K562 (cell line): ENCODE data around the gene XPO6. TPM values are rescaled to one million over a fixed set of nuclear protein-coding genes. Genes with fewer than 3 reads are reported as not detected.

Source experiments
- ATAC-seq: fragments of 200-7000 bp; cut with Tn5 transposase; 3 replicates; pipeline ENCODE4 v1.9.1; 2020; ENCODE audit warnings: moderate library complexity
- BruUV-seq: library from RNA; stranded (reverse); fragments of 400-500 nt; replicated peaks from 2 replicates; lab custom pipeline; 2021; lab: Mats Ljungman, UMichigan
- CTCF ChIA-PET: fragments of 300-600 bp; formaldehyde crosslinking; extraction: SDS; loops from one replicate; lab custom pipeline; 2021; ENCODE audit warnings: low intra/inter-chr PET ratio; lab: Yijun Ruan, JAX
- POLR2A ChIA-PET: fragments of 300-600, 350-650 bp; sonication (Branson Sonifier 250); formaldehyde crosslinking; extraction: SDS; loops from one replicate; lab custom pipeline; 2021; ENCODE audit warnings: antibody characterized with exemption, inconsistent platforms; lab: Yijun Ruan, JAX
- DNase-seq, 4 experiments: peaks; one replicate each; pipeline versions ENCODE4 v3.0.0 to v3.0.0-alpha.2; 2011 to 2018; ENCODE audit warnings: low spot score in 3 of 4, mixed read lengths in 3 of 4; ENCODE audit errors: extremely low read depth in 1 of 4
- FAIRE-seq: peaks from 2 replicates; lab custom pipeline; 2011; peaks lifted over from hg19 to GRCh38; lab: Jason Lieb, UNC
- H2AFZ ChIP-seq: 2 replicates; pipeline ENCODE4 v1.6.0; 2011; ENCODE audit warnings: low read depth, low read length, control low read depth, inconsistent platforms
- H3K27ac ChIP-seq: fragments of 200-600 bp; 3 replicates; pipeline ENCODE4 v1.8.0; 2011; ENCODE audit warnings: low read depth, mild to moderate bottlenecking, control low read depth, inconsistent platforms, low read length, moderate library complexity, mixed read lengths; ENCODE audit errors: extremely low read depth
- H3K27me3 ChIP-seq, 2 experiments: fragments of 300-600 bp in 1 of 2; 2 replicates in 1 of 2; 3 replicates in 1 of 2; pipeline versions ENCODE4 v1.6.0 to v1.8.0; 2011; ENCODE audit warnings: inconsistent platforms in 2 of 2, low read length in 2 of 2, mild to moderate bottlenecking in 1 of 2, mixed read lengths in 1 of 2, moderate library complexity in 1 of 2; ENCODE audit not compliant: control insufficient read depth in 2 of 2, insufficient read depth in 2 of 2
- H3K36me3 ChIP-seq: fragments of 300-600 bp; 3 replicates; pipeline ENCODE4 v1.8.0; 2011; ENCODE audit warnings: mild to moderate bottlenecking, low read length, inconsistent platforms; ENCODE audit not compliant: control insufficient read depth, insufficient read depth
- H3K4me1 ChIP-seq, 2 experiments: fragments of 200-600 bp in 1 of 2; replicated peaks in 1 of 2; 2 replicates in 1 of 2; 3 replicates in 1 of 2; pipeline versions ENCODE4 v1.5.1 to v1.8.0; 2011; ENCODE audit warnings: inconsistent platforms in 2 of 2, low read length in 2 of 2, mild to moderate bottlenecking in 1 of 2, mixed read lengths in 1 of 2, moderate library complexity in 1 of 2; ENCODE audit not compliant: control insufficient read depth in 2 of 2, insufficient read depth in 2 of 2
- H3K4me2 ChIP-seq: 2 replicates; pipeline ENCODE4 v1.6.1; 2011; ENCODE audit warnings: low read length, control low read depth, inconsistent platforms, mixed read lengths; ENCODE audit not compliant: insufficient read depth
- H3K4me3 ChIP-seq: fragments of 200-600 bp; sonication (generic), shearing (Covaris generic); 2 replicates; pipeline ENCODE4 v1.5.1; 2016; ENCODE audit warnings: control low read depth, inconsistent platforms
- H3K79me2 ChIP-seq: fragments of 200-600 bp; 3 replicates; pipeline ENCODE4 v1.8.0; 2011; ENCODE audit warnings: low read length, inconsistent platforms; ENCODE audit not compliant: control insufficient read depth, insufficient read depth
- H3K9ac ChIP-seq, 2 experiments: 2 replicates each; pipeline versions ENCODE4 v1.6.0 to v1.6.1; 2011; ENCODE audit warnings: low read depth in 2 of 2, low read length in 2 of 2, control low read depth in 1 of 2, inconsistent platforms in 1 of 2, mild to moderate bottlenecking in 1 of 2, mixed read lengths in 1 of 2; ENCODE audit not compliant: insufficient read depth in 1 of 2
- H3K9me1 ChIP-seq: one replicate; pipeline ENCODE4 v1.6.0; 2011; ENCODE audit warnings: inconsistent platforms, mild to moderate bottlenecking, low read length, moderate library complexity; ENCODE audit not compliant: control insufficient read depth, insufficient read depth
- H3K9me3 ChIP-seq: replicated peaks from 2 replicates; pipeline ENCODE4 v1.5.1; 2011; ENCODE audit warnings: low read depth, low read length, inconsistent platforms; ENCODE audit not compliant: control insufficient read depth, insufficient read depth
- H4K20me1 ChIP-seq: replicated peaks from 2 replicates; pipeline ENCODE4 v1.6.1; 2011; ENCODE audit warnings: low read length, inconsistent platforms, mixed read lengths; ENCODE audit not compliant: control insufficient read depth, insufficient read depth
- CHD4 ChIP-seq: fragments of 200-600 bp; sonication (generic); IDR thresholded peaks from 3 replicates; pipeline ENCODE4 v1.6.1; 2012; ENCODE audit warnings: low read depth, mild to moderate bottlenecking, mixed read lengths, low read length, inconsistent platforms; ENCODE audit not compliant: insufficient read depth, insufficient replicate concordance, poor library complexity, severe bottlenecking
- DPF2 ChIP-seq: fragments of 450-650 bp; IDR thresholded peaks from 2 replicates; pipeline ENCODE4 v1.6.1; 2016
- JUND ChIP-seq, 2 experiments: IDR thresholded peaks; 2 replicates in 1 of 2; 3 replicates in 1 of 2; pipeline ENCODE4 v1.6.1; 2011; ENCODE audit warnings: borderline replicate concordance in 2 of 2, low read depth in 2 of 2, low read length in 2 of 2, improper control_type of control experiment in 1 of 2, missing biosample characterization in 1 of 2, missing genetic modification characterization in 1 of 2, missing genetic modification reagents in 1 of 2
- MAFK ChIP-seq: IDR thresholded peaks from 2 replicates; pipeline ENCODE4 v1.6.1; 2011; ENCODE audit warnings: low read length, improper control_type of control experiment
- MED1 ChIP-seq: sonication (generic); formaldehyde crosslinking; IDR thresholded peaks from 2 replicates; pipeline ENCODE4 v1.8.1; 2023; ENCODE audit warnings: missing genetic modification reagents, borderline replicate concordance
- NFATC3 ChIP-seq: fragments of 450-650 bp; IDR thresholded peaks from 2 replicates; pipeline ENCODE4 v1.6.1; 2017; ENCODE audit warnings: mild to moderate bottlenecking
- PHF21A ChIP-seq: fragments of 450-650 bp; IDR thresholded peaks from 2 replicates; pipeline ENCODE4 v1.6.1; 2017; ENCODE audit warnings: low read depth, borderline replicate concordance
- RAD51 ChIP-seq: fragments of 450-650 bp; IDR thresholded peaks from 2 replicates; pipeline ENCODE4 v1.7.1; 2016; ENCODE audit warnings: low read depth, mild to moderate bottlenecking, borderline replicate concordance
- SOX6 ChIP-seq: fragments of 450-650 bp; IDR thresholded peaks from 2 replicates; pipeline ENCODE4 v1.6.1; 2014; ENCODE audit warnings: mild to moderate bottlenecking
- ZBTB7A ChIP-seq: IDR thresholded peaks from 2 replicates; pipeline ENCODE4 v1.6.1; 2011; ENCODE audit warnings: low read depth, mild to moderate bottlenecking, low read length, moderate library complexity, borderline replicate concordance; ENCODE audit not compliant: control insufficient read depth
- WGBS: fragments of 100-300 bp; shearing (Covaris generic); methylation state at CpG from one replicate; pipeline ENCODE4 v1.1.6; 2016; ENCODE audit warnings: low coverage, mixed read lengths; ENCODE audit not compliant: insufficient coverage; ENCODE audit errors: missing lambda C conversion rate; 5-methylcytosine and 5-hydroxymethylcytosine counted together
- in situ Hi-C: fragments of 300-500 bp; cut with MboI; formaldehyde crosslinking; loops from 4 replicates; pipeline ENCODE4 v1.15.0; 2018; ENCODE audit warnings: inconsistent platforms, mixed read lengths
- intact Hi-C: fragments of 100-400 bp; cut with micrococcal nuclease; formaldehyde crosslinking; loops from 2 replicates; pipeline ENCODE4 v1.14.2; 2022
- polyA plus RNA-seq, 8 experiments: library from polyadenylated mRNA; depleted of rRNA in 4 of 8; stranded (reverse) in 5 of 8; unstranded in 3 of 8; fragments of >200 nt; fragmentation: Nextera tagmentation in 2 of 8; fragmentation: Illumina TruSeq in 1 of 8; extraction: Ambion mirVana in 2 of 8; extraction: Trizol in 1 of 8; gene quantifications; 2 replicates each; pipeline versions ENCODE4 v1.2.1 to v1.2.3, GENCODE V29; 2011 to 2014; ENCODE audit warnings: inconsistent platforms in 1 of 8, missing spikeins in 1 of 8
- total RNA-seq, 7 experiments: library from RNA; depleted of rRNA in 6 of 7; stranded (reverse); fragments of >200 nt in 6 of 7; fragmentation: Illumina TruSeq in 2 of 7; extraction: Trizol in 2 of 7; gene quantifications; 2 replicates each; pipeline versions ENCODE4 v1.2.1 to v1.2.3, GENCODE V29; 2011 to 2021; ENCODE audit warnings: low replicate concordance in 1 of 7
- TF ChIP-seq, protein P1 (sequence below): IDR thresholded peaks from 2 replicates; pipeline ENCODE4 v1.6.1; 2014; ENCODE audit warnings: antibody characterized with exemption
- TF ChIP-seq, protein P2 (sequence below): sonication (generic); IDR thresholded peaks from 2 replicates; pipeline ENCODE4 v1.6.1; 2016
- TF ChIP-seq, protein P3 (sequence below): fragments of 450-650 bp; formaldehyde crosslinking; IDR thresholded peaks from 2 replicates; pipeline ENCODE4 v1.4.0; 2020; ENCODE audit warnings: mild to moderate bottlenecking
- TF ChIP-seq, protein P4 (sequence below): sonication (generic); formaldehyde crosslinking; IDR thresholded peaks from 2 replicates; pipeline ENCODE4 v1.8.0; 2022; ENCODE audit warnings: mild to moderate bottlenecking, missing genetic modification reagents, borderline replicate concordance

Gene XPO6
- total and polyA plus RNA-seq, 9 of the 15 experiments (the other 6 are each of a cell fraction or from before 2014, with no cell fraction given): 11.2 to 196 (median 119) TPM

DNA sequence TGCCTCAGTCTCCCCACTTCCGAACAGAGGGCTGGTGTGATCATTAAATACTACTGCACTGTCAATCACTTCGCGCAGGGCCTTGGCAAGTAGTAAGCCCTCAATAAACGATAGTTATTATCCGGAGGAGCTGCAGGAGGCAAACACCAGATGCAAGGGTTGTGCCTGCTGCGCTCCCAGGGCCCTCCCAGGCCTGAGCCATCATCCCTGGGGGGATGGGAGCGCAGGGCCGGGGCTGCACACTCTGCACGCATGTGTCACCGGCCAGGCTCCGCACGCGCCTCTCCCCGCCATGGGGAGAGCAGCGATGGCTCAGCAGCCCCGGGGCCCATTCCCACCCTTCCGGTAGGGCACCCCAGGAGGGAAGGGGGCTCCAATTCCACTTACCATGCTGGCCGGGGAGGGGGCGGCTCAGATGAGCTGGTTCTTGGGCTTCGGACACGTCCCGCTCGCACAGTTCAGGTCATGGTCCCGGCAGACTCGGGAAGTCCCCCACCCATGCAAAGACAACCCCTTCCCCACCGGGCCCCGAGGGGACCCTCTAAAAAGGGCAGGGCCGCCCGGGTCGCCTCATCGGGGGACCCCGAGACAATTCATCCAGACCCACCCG lies 681 bp downstream of the XPO6 start (continued):
- TF ChIP-seq JUND (IDR thresholded peaks at IDR 0.05; ENCODE audit: borderline replicate concordance, low read depth, low read length): peak; percentile 9; the same call in 1 of the 2 replicates
- TF ChIP-seq JUND (tag; IDR thresholded peaks at IDR 0.05; ENCODE audit: borderline replicate concordance, low read depth, low read length): 0 out of 3 replicates have a peak, but pooled peaks have one; percentile 24
- TF ChIP-seq, all 486 proteins: peak for 63

DNA sequence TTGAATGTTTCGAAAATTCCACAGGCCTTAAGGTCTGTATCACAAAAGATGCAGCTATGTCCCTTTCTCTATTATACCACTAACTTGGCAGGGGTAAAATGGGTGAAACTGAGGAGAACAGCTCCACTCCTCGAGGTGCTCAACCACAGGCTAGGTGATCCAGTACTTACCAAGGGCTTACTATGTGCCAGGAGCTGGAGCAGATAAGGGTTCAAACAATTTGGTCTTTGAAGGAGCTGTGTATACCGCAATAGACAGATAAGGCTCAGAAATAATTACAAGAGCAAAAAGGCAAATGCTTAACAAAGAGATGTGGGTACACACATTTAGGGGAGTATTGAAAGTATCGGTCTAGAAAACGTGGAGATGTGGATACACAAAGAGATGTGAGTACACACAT lies 1.5 kb downstream of the XPO6 start:
- Histone ChIP-seq H3K9me3 (no peaks in the 10 kb centered on the region), H3K36me3 (peaks cover 52% of the 10 kb centered on the region), H3K9ac (peak overlapping the region; percentile 91 to 97), H3K79me2 (peaks cover 64% of the 10 kb centered on the region), H4K20me1 (peaks cover 20% of the 10 kb centered on the region), H3K27ac (peak overlapping the region; percentile 89), H3K27me3 (no peaks in the 10 kb centered on the region), H2AFZ (no peak overlapping the region), H3K4me1 (peaks cover 12 to 24% of the 10 kb centered on the region in 2 experiments; a peak in 4 of 5 replicates), H3K9me1 (no peaks in the 10 kb centered on the region), H3K4me3 (peak overlapping the region; percentile 86), H3K4me2 (peak overlapping the region; percentile 88)
- TSS peak; percentile 50 for BruUV-seq
- POLR2A ChIA-PET: interaction anchor here (0.8 to 2.6 kb wide), 10 partner anchors 8 to 54 kb away, joined by 3 to 10 read pairs (median 4); no protein-coding TSS in a partner anchor
- FAIRE-seq (peak; percentile 60), DNase-seq (peak in 2 of 4 experiments; percentile 22 to 55), ATAC-seq (peak; percentile 49)
- in situ Hi-C loops (no loop called here), intact Hi-C loops (loop anchor here (10.0 kb wide), 1 partner anchor 45 kb away; no protein-coding TSS in a partner anchor)
- 2% methylated on average over 5 of the region's 5 CpGs for WGBS
- CTCF ChIA-PET: no interaction called here
- no peak for TF ChIP-seq PHF21A
- TF ChIP-seq NFATC3: no peak
- peak; percentile 55 for TF ChIP-seq DPF2
- TF ChIP-seq, protein P1, sequence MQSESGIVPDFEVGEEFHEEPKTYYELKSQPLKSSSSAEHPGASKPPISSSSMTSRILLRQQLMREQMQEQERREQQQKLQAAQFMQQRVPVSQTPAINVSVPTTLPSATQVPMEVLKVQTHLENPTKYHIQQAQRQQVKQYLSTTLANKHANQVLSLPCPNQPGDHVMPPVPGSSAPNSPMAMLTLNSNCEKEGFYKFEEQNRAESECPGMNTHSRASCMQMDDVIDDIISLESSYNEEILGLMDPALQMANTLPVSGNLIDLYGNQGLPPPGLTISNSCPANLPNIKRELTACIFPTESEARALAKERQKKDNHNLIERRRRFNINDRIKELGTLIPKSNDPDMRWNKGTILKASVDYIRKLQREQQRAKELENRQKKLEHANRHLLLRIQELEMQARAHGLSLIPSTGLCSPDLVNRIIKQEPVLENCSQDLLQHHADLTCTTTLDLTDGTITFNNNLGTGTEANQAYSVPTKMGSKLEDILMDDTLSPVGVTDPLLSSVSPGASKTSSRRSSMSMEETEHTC: no peak
- no peak for TF ChIP-seq MED1 (CRISPR knock-in tag)
- TF ChIP-seq, protein P2, sequence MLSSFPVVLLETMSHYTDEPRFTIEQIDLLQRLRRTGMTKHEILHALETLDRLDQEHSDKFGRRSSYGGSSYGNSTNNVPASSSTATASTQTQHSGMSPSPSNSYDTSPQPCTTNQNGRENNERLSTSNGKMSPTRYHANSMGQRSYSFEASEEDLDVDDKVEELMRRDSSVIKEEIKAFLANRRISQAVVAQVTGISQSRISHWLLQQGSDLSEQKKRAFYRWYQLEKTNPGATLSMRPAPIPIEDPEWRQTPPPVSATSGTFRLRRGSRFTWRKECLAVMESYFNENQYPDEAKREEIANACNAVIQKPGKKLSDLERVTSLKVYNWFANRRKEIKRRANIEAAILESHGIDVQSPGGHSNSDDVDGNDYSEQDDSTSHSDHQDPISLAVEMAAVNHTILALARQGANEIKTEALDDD: peak; percentile 75
- TF ChIP-seq RAD51: no peak
- peak; percentile 26; the same call in 1 of the 2 replicates for TF ChIP-seq SOX6
- TF ChIP-seq, protein P3, sequence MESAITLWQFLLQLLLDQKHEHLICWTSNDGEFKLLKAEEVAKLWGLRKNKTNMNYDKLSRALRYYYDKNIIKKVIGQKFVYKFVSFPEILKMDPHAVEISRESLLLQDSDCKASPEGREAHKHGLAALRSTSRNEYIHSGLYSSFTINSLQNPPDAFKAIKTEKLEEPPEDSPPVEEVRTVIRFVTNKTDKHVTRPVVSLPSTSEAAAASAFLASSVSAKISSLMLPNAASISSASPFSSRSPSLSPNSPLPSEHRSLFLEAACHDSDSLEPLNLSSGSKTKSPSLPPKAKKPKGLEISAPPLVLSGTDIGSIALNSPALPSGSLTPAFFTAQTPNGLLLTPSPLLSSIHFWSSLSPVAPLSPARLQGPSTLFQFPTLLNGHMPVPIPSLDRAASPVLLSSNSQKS (CRISPR knock-in tag): no peak
- no peak for TF ChIP-seq ZBTB7A
- TF ChIP-seq, protein P4, sequence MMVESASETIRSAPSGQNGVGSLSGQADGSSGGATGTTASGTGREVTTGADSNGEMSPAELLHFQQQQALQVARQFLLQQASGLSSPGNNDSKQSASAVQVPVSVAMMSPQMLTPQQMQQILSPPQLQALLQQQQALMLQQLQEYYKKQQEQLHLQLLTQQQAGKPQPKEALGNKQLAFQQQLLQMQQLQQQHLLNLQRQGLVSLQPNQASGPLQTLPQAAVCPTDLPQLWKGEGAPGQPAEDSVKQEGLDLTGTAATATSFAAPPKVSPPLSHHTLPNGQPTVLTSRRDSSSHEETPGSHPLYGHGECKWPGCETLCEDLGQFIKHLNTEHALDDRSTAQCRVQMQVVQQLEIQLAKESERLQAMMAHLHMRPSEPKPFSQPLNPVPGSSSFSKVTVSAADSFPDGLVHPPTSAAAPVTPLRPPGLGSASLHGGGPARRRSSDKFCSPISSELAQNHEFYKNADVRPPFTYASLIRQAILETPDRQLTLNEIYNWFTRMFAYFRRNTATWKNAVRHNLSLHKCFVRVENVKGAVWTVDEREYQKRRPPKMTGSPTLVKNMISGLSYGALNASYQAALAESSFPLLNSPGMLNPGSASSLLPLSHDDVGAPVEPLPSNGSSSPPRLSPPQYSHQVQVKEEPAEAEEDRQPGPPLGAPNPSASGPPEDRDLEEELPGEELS (CRISPR knock-in tag): no peak
- TF ChIP-seq CHD4: no peak
- no peak for TF ChIP-seq MAFK
